Memory B cell (primary cell): Measurements from ENCODE around the gene LARGE1.

Experiments used
- ATAC-seq: fragments of 150-1000 bp; cut with Tn5 transposase; 2 replicates; pipeline ENCODE4 v1.10.0; 2021; ENCODE audit warnings: low read depth, mild to moderate bottlenecking, moderate library complexity
- DNase-seq, 2 donors: peaks; one replicate each; pipeline ENCODE4 v3.0.0; 2022; ENCODE audit warnings: low spot score in 2 of 2
- H3K27ac Mint-ChIP-seq: one replicate; pipeline ENCODE4 v1.8.0; 2022; ENCODE audit warnings: mild to moderate bottlenecking, moderate library complexity, mixed read lengths
- H3K27me3 Mint-ChIP-seq: one replicate; pipeline ENCODE4 v1.8.0; 2022; ENCODE audit warnings: mixed read lengths
- H3K36me3 Mint-ChIP-seq: one replicate; pipeline ENCODE4 v1.8.0; 2022; ENCODE audit warnings: mild to moderate bottlenecking, mixed read lengths
- H3K4me1 Mint-ChIP-seq: one replicate; pipeline ENCODE4 v1.8.0; 2022; ENCODE audit warnings: mixed read lengths
- H3K4me3 Mint-ChIP-seq: one replicate; pipeline ENCODE4 v1.8.0; 2022; ENCODE audit warnings: mild to moderate bottlenecking, moderate library complexity, mixed read lengths
- H3K9me3 Mint-ChIP-seq: one replicate; pipeline ENCODE4 v1.8.0; 2022; ENCODE audit warnings: mixed read lengths

LARGE1 gene

DNA sequence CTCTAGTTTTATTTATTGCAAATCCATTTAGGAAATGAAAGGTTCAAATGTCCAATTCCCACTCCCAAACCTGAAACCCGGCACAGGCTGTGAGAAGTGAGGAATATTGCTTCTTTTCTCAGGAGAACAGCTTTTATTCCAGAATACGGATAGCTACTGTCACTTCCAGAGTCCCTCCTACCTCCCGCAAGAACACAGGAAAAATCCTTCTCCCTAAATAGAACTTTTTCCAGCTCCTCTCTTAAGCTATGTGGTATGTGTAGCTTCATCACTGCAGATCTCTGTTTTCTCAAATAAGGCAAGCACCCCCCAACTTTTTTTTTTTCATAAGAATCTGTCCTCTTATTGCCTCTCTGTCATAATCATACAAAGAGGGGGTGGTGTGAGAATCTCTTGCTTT, 126.8 kb downstream of the LARGE1 start:
- no peak overlapping the region for H3K4me3 Mint-ChIP-seq
- H3K4me1 Mint-ChIP-seq, result peaks cover 9% of the 10 kb centered on the region
- H3K27ac Mint-ChIP-seq, result no peak overlapping the region
- ATAC-seq (no peak), DNase-seq (no peak)
- peaks cover 1% of the 10 kb centered on the region for H3K27me3 Mint-ChIP-seq
- H3K36me3 Mint-ChIP-seq, result peaks cover 16% of the 10 kb centered on the region
- peaks cover 8% of the 10 kb centered on the region for H3K9me3 Mint-ChIP-seq

DNA sequence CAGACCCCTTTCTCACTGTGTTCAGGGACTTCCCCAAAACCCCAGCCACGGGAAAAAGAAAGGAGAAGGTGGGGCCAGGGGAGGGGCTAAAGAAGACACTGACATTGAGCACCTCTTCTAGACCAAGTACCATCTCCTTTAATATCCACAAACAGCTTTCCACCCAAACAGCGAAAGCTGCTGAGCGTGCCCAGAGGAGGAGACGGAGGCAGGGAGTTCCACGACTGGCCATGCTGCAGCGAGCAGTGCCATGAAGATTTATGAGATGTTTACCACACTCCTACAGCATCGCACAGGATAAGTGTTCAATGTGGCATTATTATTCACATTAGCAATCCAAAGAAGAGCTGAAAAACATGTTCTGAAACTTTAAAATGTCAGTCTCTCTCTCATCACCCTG, 127.4 kb downstream of the LARGE1 start:
- peaks cover 7% of the 10 kb centered on the region for H3K4me1 Mint-ChIP-seq
- peaks cover 14% of the 10 kb centered on the region for H3K9me3 Mint-ChIP-seq
- H3K27ac Mint-ChIP-seq, result peak overlapping the region; percentile 14

GRCh38 chr22:33789690-33790253, 130.5 kb downstream of the LARGE1 start:
- no peak for DNase-seq
- Mint-ChIP-seq H3K4me3 (no peak overlapping the region), H3K36me3 (peaks cover 19% of the 10 kb centered on the region), H3K4me1 (peaks cover 7% of the 10 kb centered on the region), H3K9me3 (peaks cover 14% of the 10 kb centered on the region), H3K27ac (no peak overlapping the region), H3K27me3 (no peaks in the 10 kb centered on the region)
- no peak for ATAC-seq

More for the DNA sequence above, 127.4 kb downstream of the LARGE1 start:
- H3K4me3 Mint-ChIP-seq, result no peak overlapping the region
- H3K36me3 Mint-ChIP-seq, result peaks cover 19% of the 10 kb centered on the region
- DNase-seq, result no peak
- peaks cover 1% of the 10 kb centered on the region for H3K27me3 Mint-ChIP-seq
- ATAC-seq, result no peak

DNA sequence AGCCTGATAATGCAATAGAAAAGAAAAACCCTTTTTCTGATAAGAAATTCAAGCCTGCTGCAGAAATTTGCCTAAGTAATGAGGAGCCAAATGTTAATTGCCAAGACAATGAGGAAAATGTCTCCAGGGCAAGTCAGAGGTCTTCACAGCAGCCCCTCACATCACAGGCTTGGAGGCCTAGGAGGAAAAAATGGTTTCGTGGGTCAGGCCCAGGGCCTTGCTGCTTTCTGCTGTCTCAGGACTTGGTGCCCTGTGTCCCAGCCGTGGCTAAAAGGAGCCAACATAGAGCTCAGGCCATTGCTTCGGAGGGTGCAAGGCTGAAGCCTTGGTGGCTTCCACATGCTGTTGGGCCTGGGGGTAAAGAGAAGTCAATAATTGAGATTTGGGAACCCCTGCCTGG, 131.3 kb downstream of the LARGE1 start:
- H3K9me3 Mint-ChIP-seq, result peaks cover 14% of the 10 kb centered on the region
- ATAC-seq (no peak), DNase-seq (no peak)
- H3K27me3 Mint-ChIP-seq, result no peaks in the 10 kb centered on the region
- H3K4me3 Mint-ChIP-seq, result no peak overlapping the region
- H3K4me1 Mint-ChIP-seq, result peaks cover 7% of the 10 kb centered on the region
- H3K27ac Mint-ChIP-seq, result no peak overlapping the region
- peaks cover 19% of the 10 kb centered on the region for H3K36me3 Mint-ChIP-seq

- no peak for DNase-seq
- H3K27ac Mint-ChIP-seq, result no peak overlapping the region
- H3K4me3 Mint-ChIP-seq, result no peak overlapping the region
- H3K9me3 Mint-ChIP-seq, result peaks cover 14% of the 10 kb centered on the region
- peaks cover 8% of the 10 kb centered on the region for H3K4me1 Mint-ChIP-seq
- no peak for ATAC-seq
- peaks cover 19% of the 10 kb centered on the region for H3K36me3 Mint-ChIP-seq
- H3K27me3 Mint-ChIP-seq, result no peaks in the 10 kb centered on the region
These were observed 132.4 kb downstream of the LARGE1 start for GRCh38 chr22:33787645-33788456.

DNA sequence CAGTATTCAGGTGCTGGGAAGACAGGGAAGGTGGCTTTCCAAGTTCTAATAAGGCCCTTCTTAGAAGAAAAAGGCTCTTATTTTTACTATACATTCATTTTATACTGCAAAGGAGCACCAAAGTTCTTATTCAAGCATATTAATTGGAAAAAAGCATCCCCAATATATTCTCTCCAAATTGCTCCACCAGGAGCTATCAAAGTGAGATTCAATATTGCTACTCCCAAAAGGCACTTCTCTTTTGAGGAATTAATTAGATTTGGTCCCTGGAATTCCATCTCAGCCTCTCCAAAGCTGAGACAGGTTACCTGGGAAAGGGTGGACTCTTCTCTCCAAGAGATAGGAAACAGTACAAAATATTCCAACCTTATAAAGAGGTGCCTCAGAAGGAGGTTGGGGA, 134.1 kb downstream of the LARGE1 start:
- ATAC-seq (no peak), DNase-seq (no peak)
- peaks cover 2% of the 10 kb centered on the region for H3K4me1 Mint-ChIP-seq
- peaks cover 14% of the 10 kb centered on the region for H3K36me3 Mint-ChIP-seq
- H3K9me3 Mint-ChIP-seq, result peaks cover 13% of the 10 kb centered on the region
- H3K4me3 Mint-ChIP-seq, result no peak overlapping the region
- H3K27me3 Mint-ChIP-seq, result no peaks in the 10 kb centered on the region
- no peak overlapping the region for H3K27ac Mint-ChIP-seq

- H3K9me3 Mint-ChIP-seq, result peaks cover 13% of the 10 kb centered on the region
- H3K27me3 Mint-ChIP-seq, result no peaks in the 10 kb centered on the region
- H3K4me1 Mint-ChIP-seq, result peaks cover 2% of the 10 kb centered on the region
- no peak overlapping the region for H3K4me3 Mint-ChIP-seq
- H3K27ac Mint-ChIP-seq, result no peak overlapping the region
- H3K36me3 Mint-ChIP-seq, result peaks cover 13% of the 10 kb centered on the region
- no peak for DNase-seq
- ATAC-seq, result no peak
These were observed 134.8 kb downstream of the LARGE1 start for GRCh38 chr22:33785283-33785968.

- no peaks in the 10 kb centered on the region for H3K9me3 Mint-ChIP-seq
- ATAC-seq (no peak), DNase-seq (no peak)
- H3K27ac Mint-ChIP-seq, result no peak overlapping the region
- no peaks in the 10 kb centered on the region for H3K27me3 Mint-ChIP-seq
- H3K4me3 Mint-ChIP-seq, result no peak overlapping the region
- H3K4me1 Mint-ChIP-seq, result peaks cover 9% of the 10 kb centered on the region
- H3K36me3 Mint-ChIP-seq, result no peaks in the 10 kb centered on the region
These were observed 138.9 kb downstream of the LARGE1 start for GRCh38 chr22:33781411-33781810.

- DNase-seq (no peak), ATAC-seq (no peak)
- H3K4me1 Mint-ChIP-seq, result peaks cover 10% of the 10 kb centered on the region
- no peak overlapping the region for H3K27ac Mint-ChIP-seq
- H3K4me3 Mint-ChIP-seq, result no peak overlapping the region
- no peaks in the 10 kb centered on the region for H3K27me3 Mint-ChIP-seq
- H3K9me3 Mint-ChIP-seq, result no peaks in the 10 kb centered on the region
- H3K36me3 Mint-ChIP-seq, result no peaks in the 10 kb centered on the region
These were observed 139.6 kb downstream of the LARGE1 start for GRCh38 chr22:33780531-33781136.

DNA sequence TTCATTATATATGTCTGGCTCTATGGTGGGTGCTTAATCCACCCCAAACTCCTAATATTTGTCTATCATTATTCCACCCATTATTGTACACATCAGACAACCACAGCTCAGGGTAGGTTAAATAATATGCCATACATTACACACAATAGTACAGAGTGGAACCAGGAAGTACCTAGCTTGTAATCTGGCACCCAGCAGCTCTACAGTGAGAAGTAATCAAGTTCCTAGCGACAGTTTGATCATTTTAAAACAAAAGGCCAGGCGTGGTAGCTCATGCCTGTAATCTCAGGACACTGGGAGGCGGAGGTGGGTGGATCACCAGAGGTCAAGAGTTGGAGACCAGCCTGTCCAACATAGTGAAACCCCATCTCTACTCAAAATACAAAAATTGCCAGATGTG, 141.0 kb downstream of the LARGE1 start:
- Mint-ChIP-seq H3K4me1 (peaks cover 10% of the 10 kb centered on the region), H3K27me3 (no peaks in the 10 kb centered on the region), H3K36me3 (no peaks in the 10 kb centered on the region), H3K9me3 (no peaks in the 10 kb centered on the region), H3K27ac (no peak overlapping the region), H3K4me3 (no peak overlapping the region)
- no peak for ATAC-seq
- no peak for DNase-seq

DNA sequence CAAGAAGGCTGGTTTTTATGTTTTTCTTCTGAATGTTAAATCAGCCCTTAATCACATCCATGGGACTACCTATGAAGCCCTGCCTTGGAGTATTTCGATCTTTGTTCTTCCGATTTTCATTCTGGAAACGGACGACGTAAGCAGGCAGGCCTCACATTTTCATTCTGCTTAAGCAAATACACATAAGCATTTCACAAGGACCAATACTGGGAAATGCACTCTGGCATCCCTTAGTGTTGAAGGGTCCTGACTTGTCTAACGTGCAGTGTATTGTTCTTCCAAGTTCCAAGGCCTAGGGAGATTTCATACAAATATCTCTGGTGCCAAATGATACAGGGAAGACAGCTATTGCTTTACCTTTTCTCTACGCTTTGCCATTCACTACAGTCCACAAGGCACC, 143.8 kb downstream of the LARGE1 start:
- Mint-ChIP-seq H3K27ac (no peak overlapping the region), H3K4me3 (no peak overlapping the region), H3K36me3 (no peaks in the 10 kb centered on the region), H3K27me3 (no peaks in the 10 kb centered on the region), H3K4me1 (peaks cover 8% of the 10 kb centered on the region), H3K9me3 (no peaks in the 10 kb centered on the region)
- no peak for ATAC-seq
- no peak for DNase-seq

GRCh38 chr22:33774781-33775180, 145.5 kb downstream of the LARGE1 start:
- Mint-ChIP-seq H3K27me3 (no peaks in the 10 kb centered on the region), H3K4me1 (peaks cover 8% of the 10 kb centered on the region), H3K9me3 (no peaks in the 10 kb centered on the region), H3K4me3 (no peak overlapping the region), H3K36me3 (no peaks in the 10 kb centered on the region), H3K27ac (no peak overlapping the region)
- ATAC-seq (no peak), DNase-seq (no peak)

DNA sequence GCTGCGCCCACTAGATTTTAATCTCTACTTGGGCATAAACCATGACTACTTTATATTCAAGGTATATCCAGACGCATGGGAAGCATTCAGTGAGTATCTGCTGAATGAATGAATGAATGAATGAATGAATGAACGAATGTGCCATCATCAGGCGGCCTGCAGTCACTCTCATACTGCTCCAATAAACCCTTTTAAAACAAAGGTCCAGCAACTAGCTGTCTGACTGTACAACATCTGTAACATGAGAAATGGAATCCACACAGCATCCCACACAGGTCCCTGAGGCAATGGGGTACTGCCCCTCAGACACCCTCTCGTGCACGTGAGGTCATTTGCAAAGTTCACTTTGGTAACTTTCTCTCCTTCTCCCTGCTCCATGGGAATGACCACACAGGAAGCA, 147.5 kb downstream of the LARGE1 start:
- no peak for DNase-seq
- H3K4me1 Mint-ChIP-seq, result peaks cover 16% of the 10 kb centered on the region
- no peak overlapping the region for H3K4me3 Mint-ChIP-seq
- no peaks in the 10 kb centered on the region for H3K36me3 Mint-ChIP-seq
- H3K27me3 Mint-ChIP-seq, result no peaks in the 10 kb centered on the region
- no peak for ATAC-seq
- H3K9me3 Mint-ChIP-seq, result no peaks in the 10 kb centered on the region
- no peak overlapping the region for H3K27ac Mint-ChIP-seq

- ATAC-seq, result no peak
- H3K27ac Mint-ChIP-seq, result no peak overlapping the region
These were observed 149.1 kb downstream of the LARGE1 start for GRCh38 chr22:33771136-33771535.

More at GRCh38 chr22:33771136-33771535, 149.1 kb downstream of the LARGE1 start:
- no peak for DNase-seq
- H3K36me3 Mint-ChIP-seq, result no peaks in the 10 kb centered on the region
- H3K9me3 Mint-ChIP-seq, result peaks cover under 1% of the 10 kb centered on the region
- peaks cover 8% of the 10 kb centered on the region for H3K4me1 Mint-ChIP-seq
- H3K4me3 Mint-ChIP-seq, result no peak overlapping the region
- no peaks in the 10 kb centered on the region for H3K27me3 Mint-ChIP-seq
